Stimulated activated CD4-positive, alpha-beta T cell treated with anti-CD3 and anti-CD28 coated beads, Interleukin-15, amount 100 ng/mL, for 48 hours (primary cell): ENCODE data around the gene CNRIP1.

ENCODE experiments used
- DNase-seq, 2 donors: peaks; one replicate each; pipeline ENCODE4 v3.0.0-alpha.2; 2020; ENCODE audit warnings: low read depth in 2 of 2

CNRIP1 gene

GRCh38 chr2:68292108-68292710, 27.5 kb downstream of the CNRIP1 start:
- DNase-seq: no peak

GRCh38 chr2:68291314-68291713, 28.4 kb downstream of the CNRIP1 start:
- no peak for DNase-seq

GRCh38 chr2:68290901-68291300, 28.8 kb downstream of the CNRIP1 start:
- no peak for DNase-seq

GRCh38 chr2:68287580-68288441, 31.9 kb downstream of the CNRIP1 start:
- DNase-seq: no peak

- no peak for DNase-seq
Observed at GRCh38 chr2:68284896-68285295, 34.9 kb downstream of the CNRIP1 start.

- DNase-seq: no peak
Observed at GRCh38 chr2:68283419-68283812, 36.3 kb downstream of the CNRIP1 start.

GRCh38 chr2:68282811-68283418, 36.8 kb downstream of the CNRIP1 start:
- no peak for DNase-seq

GRCh38 chr2:68280796-68281195, 39.0 kb downstream of the CNRIP1 start:
- DNase-seq: no peak

- DNase-seq: no peak
Observed at GRCh38 chr2:68280348-68280747, 39.4 kb downstream of the CNRIP1 start.

GRCh38 chr2:68279691-68280090, 40.1 kb downstream of the CNRIP1 start:
- no peak for DNase-seq

- no peak for DNase-seq
Observed at GRCh38 chr2:68278169-68278568, 41.6 kb downstream of the CNRIP1 start.

GRCh38 chr2:68274022-68274421, 45.7 kb downstream of the CNRIP1 start:
- DNase-seq: no peak

GRCh38 chr2:68272246-68272994, 47.3 kb downstream of the CNRIP1 start:
- no peak for DNase-seq

- DNase-seq: no peak
Observed at GRCh38 chr2:68266655-68267054, 53.1 kb downstream of the CNRIP1 start.

GRCh38 chr2:68263632-68264031, 56.1 kb downstream of the CNRIP1 start:
- DNase-seq: no peak

- no peak for DNase-seq
Observed at GRCh38 chr2:68258851-68259250, 60.9 kb downstream of the CNRIP1 start.

GRCh38 chr2:68256093-68256450, 63.7 kb downstream of the CNRIP1 start:
- no peak for DNase-seq

GRCh38 chr2:68253219-68254068, 66.3 kb downstream of the CNRIP1 start:
- DNase-seq: no peak

GRCh38 chr2:68252400-68253218, 67.1 kb downstream of the CNRIP1 start, which contains the start of gene PPP3R1:
Gene PPP3R1, minus strand, starts transcription at chr2:68252532. Its CDS starts 405 bp downstream, at chr2:68252127.
- peak; percentile 92 to 94 for DNase-seq

GRCh38 chr2:68251855-68252399, 67.8 kb downstream of the CNRIP1 start:
- DNase-seq: no peak
